Measurements from ENCODE around the gene CWC27.

DNA sequence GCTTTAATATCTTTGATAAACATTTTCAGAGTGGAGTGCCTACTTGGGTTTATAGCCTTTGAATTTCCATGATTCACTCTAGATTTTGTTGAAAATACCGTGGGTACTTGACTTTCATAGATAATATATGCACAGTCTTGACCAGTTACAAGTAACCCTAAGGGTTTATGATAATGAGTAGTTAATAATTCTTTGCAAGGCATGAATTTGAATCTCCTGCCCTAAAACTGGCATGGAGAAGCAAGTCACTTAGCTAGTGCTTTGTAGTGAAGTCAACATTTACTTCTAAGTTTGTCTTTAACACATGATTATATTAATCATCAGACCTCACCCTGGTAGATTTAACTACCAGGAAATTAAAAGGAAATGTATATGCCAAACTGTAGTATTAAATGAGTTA lies 115.8 kb downstream of the CWC27 start:
- TF ChIP-seq, protein P1, sequence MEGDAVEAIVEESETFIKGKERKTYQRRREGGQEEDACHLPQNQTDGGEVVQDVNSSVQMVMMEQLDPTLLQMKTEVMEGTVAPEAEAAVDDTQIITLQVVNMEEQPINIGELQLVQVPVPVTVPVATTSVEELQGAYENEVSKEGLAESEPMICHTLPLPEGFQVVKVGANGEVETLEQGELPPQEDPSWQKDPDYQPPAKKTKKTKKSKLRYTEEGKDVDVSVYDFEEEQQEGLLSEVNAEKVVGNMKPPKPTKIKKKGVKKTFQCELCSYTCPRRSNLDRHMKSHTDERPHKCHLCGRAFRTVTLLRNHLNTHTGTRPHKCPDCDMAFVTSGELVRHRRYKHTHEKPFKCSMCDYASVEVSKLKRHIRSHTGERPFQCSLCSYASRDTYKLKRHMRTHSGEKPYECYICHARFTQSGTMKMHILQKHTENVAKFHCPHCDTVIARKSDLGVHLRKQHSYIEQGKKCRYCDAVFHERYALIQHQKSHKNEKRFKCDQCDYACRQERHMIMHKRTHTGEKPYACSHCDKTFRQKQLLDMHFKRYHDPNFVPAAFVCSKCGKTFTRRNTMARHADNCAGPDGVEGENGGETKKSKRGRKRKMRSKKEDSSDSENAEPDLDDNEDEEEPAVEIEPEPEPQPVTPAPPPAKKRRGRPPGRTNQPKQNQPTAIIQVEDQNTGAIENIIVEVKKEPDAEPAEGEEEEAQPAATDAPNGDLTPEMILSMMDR (IDR thresholded peaks at IDR 0.05): no peak
- no peak for TF ChIP-seq POLR2A (IDR thresholded peaks at IDR 0.05)
- TF ChIP-seq POLR2AphosphoS5 (IDR thresholded peaks at IDR 0.05): no peak

All from gastroesophageal sphincter (tissue), 3 donors.